Cardiac septum (tissue), 1 donor: ENCODE data around the gene KRTAP10-6. TPM values are rescaled to one million over a fixed set of nuclear protein-coding genes. Genes with fewer than 3 reads are reported as not detected.

Experiments
- DNase-seq: peaks from one replicate; pipeline ENCODE4 v3.0.0-alpha.2; 2020; ENCODE audit warnings: low spot score
- intact Hi-C: fragments of 100-400 bp; cut with DNase I; formaldehyde crosslinking; loops from one replicate; pipeline ENCODE4 v1.14.0; 2022
- total RNA-seq: library from RNA; stranded (reverse); fragmentation: NEBNext Ultra II Directional; extraction: Animal tissue kit (Norgen Biotek cat#: 25700); gene quantifications from one replicate; pipeline ENCODE4 v1.2.1, GENCODE V29; 2021
- donor health status: DM: no; HTN: no; CAD: no.

Gene KRTAP10-6
- total RNA-seq, 1 donor from 2014 or later, result not detected

DNA sequence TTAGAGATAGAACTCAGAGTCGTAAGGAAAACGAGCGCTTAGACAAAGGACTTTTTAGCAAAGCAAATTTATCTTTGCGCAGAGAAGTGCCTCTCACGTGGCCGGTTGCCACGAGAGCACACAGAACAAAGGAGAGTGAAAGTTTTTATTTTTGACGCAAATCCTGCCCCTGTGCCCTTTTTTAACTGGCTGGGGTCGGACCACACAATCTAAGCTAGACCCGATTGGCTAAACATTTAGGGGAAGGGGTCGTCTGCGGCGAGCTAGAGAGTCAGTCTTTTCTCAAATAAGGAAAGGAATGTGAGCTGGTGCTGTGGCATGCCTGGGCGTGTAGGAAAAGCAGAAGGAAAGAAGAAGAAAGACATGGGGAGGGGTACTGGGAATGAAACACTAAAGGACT, 43.4 kb downstream of the KRTAP10-6 start:
- DNase-seq, result no peak
- intact Hi-C loops, result no loop called here

DNA sequence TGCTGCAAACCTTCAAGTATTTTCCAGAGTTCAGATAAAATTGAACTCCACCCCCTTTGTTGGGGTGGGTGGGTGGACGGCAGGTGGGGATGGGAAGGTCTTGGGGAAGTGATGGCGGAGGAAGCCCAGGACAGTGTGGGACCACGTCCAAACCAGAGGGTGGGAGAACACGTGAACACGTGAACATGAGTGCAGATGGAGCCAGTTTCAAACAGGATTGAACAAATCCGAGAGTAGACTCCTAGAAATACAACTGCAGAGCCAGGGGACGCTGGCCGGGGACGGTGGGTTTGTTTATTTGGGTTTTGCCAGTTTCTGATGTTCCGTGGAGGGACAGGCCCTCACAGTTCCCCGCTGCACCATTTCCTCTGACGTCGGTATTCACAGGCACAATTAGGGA, 43.9 kb downstream of the KRTAP10-6 start:
- DNase-seq, result no peak
- intact Hi-C loops, result no loop called here

DNA sequence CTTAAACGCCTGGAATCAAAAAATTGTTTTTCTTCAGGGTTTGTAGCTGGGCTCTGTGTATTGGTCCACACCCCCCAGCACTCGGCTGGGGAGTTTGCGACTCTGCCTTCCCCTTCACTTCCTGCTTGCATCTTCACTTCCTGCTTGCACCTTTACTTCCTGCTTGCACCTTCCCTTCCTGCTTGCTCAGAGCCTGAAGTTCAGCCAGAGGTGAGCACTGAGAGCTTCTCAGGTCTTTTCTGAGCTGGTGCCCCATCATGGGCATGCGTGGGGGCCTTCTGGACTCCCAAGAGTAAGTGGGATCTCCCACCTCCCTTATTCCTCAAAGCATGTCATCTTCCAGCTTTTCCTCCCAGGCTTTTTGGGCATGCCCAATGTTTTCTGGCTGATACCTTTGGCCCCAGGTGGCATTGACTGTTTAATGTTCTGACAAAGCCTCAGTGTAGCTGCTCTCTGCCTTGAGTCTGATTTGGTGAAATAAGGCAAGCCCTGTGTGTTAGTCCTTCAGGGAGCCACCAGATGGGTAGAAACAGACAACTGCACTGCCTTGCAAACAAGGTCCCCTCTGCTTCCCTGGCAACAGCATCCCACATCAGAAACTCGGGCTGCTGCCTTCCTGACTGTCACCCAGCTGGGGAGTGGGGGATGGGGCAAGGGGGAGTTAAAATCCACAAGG, 44.5 kb downstream of the KRTAP10-6 start:
- DNase-seq, result no peak
- intact Hi-C loops, result no loop called here

- intact Hi-C loops, result no loop called here
- no peak for DNase-seq
Observed at GRCh38 chr21:44544566-44544965, 47.7 kb downstream of the KRTAP10-6 start.

GRCh38 chr21:44542716-44543115, 49.6 kb downstream of the KRTAP10-6 start:
- no peak for DNase-seq
- intact Hi-C loops, result no loop called here

Other genes starting within 250 kb of the KRTAP10-6 start
- 1.2 TPM for gene TRPM2, start 238.9 kb downstream of the KRTAP10-6 start, total RNA-seq
- 2.9 TPM for gene LRRC3, start 137.0 kb downstream of the KRTAP10-6 start, total RNA-seq
- gene KRTAP10-1, start 52.3 kb downstream of the KRTAP10-6 start, total RNA-seq, result not detected
- not detected for gene KRTAP10-2, start 41.0 kb downstream of the KRTAP10-6 start, total RNA-seq
- not detected for gene KRTAP10-3, start 33.7 kb downstream of the KRTAP10-6 start, total RNA-seq
- gene KRTAP10-4, start 18.8 kb downstream of the KRTAP10-6 start, total RNA-seq, result not detected
- gene KRTAP10-5, start 11.9 kb downstream of the KRTAP10-6 start, total RNA-seq, result not detected
- not detected for gene KRTAP10-7, start 8.1 kb upstream of the KRTAP10-6 start, total RNA-seq
- gene KRTAP10-8, start 19.6 kb upstream of the KRTAP10-6 start, total RNA-seq, result not detected
- not detected for gene KRTAP10-9, start 34.6 kb upstream of the KRTAP10-6 start, total RNA-seq
- gene KRTAP10-10, start 44.9 kb upstream of the KRTAP10-6 start, total RNA-seq, result not detected
- not detected for gene KRTAP10-11, start 53.9 kb upstream of the KRTAP10-6 start, total RNA-seq
- not detected for gene KRTAP12-4, start 62.2 kb upstream of the KRTAP10-6 start, total RNA-seq
- gene KRTAP12-3, start 65.4 kb upstream of the KRTAP10-6 start, total RNA-seq, result not detected
- gene KRTAP12-2, start 74.4 kb upstream of the KRTAP10-6 start, total RNA-seq, result not detected
- not detected for gene KRTAP12-1, start 89.7 kb upstream of the KRTAP10-6 start, total RNA-seq
- not detected for gene KRTAP10-12, start 104.7 kb upstream of the KRTAP10-6 start, total RNA-seq
- not detected for gene TSPEAR, start 119.1 kb upstream of the KRTAP10-6 start, total RNA-seq
- 69.7 TPM for gene UBE2G2, start 209.3 kb upstream of the KRTAP10-6 start, total RNA-seq
- gene SUMO3, start 225.6 kb upstream of the KRTAP10-6 start, total RNA-seq, result 66.0 TPM